HCT116 (cell line): ENCODE measurements around the gene CTNNA1. TPM values are rescaled to one million over a fixed set of nuclear protein-coding genes. Genes with fewer than 3 reads are reported as not detected.
A peak's percentile ranks its signal among the peaks of the same experiment; 100 is the strongest.

ENCODE experiments used
- ATAC-seq: fragments of 200-7000 bp; cut with Tn5 transposase; 2 replicates; pipeline ENCODE4 v1.9.1; 2020; ENCODE audit warnings: mild to moderate bottlenecking, moderate library complexity
- BruUV-seq: library from RNA; stranded (reverse); fragments of 400-500 nt; replicated peaks from 2 replicates; lab custom pipeline; 2021; lab: Mats Ljungman, UMichigan
- CTCF ChIA-PET: fragments of 300-600 bp; sonication (Branson Sonifier 250); formaldehyde crosslinking; loops from one replicate; lab custom pipeline; 2021; ENCODE audit warnings: antibody characterized with exemption; lab: Charles Lee
- POLR2A ChIA-PET: fragments of 300-600, 350-600 bp; sonication (Branson Sonifier 250); formaldehyde crosslinking; loops from one replicate; lab custom pipeline; 2021; ENCODE audit warnings: antibody characterized with exemption; lab: Charles Lee
- RAD21 ChIA-PET, 2 experiments: fragments of 300-600 bp; sonication (Branson Sonifier 250); formaldehyde crosslinking; loops; one replicate each; lab custom pipeline; 2023; ENCODE audit warnings: low total read pairs in 2 of 2; ENCODE audit not compliant: uncharacterized antibody in 2 of 2, unreplicated experiment in 2 of 2, low non-redundant PET in 1 of 2; lab: Charles Lee
- DNase-seq: peaks from one replicate; pipeline ENCODE4 v3.0.0-alpha.2; 2010; ENCODE audit warnings: low read depth, low spot score
- H2AFZ ChIP-seq: fragments of 200-600 bp; shearing (Covaris generic), sonication (generic); 2 replicates; pipeline ENCODE4 v1.6.1; 2017; ENCODE audit warnings: low read depth, mixed run types, mixed read lengths, antibody characterized with exemption, low read length; ENCODE audit not compliant: poor library complexity, severe bottlenecking
- H3K27ac ChIP-seq: 2 replicates; pipeline ENCODE4 v1.5.1; 2012; ENCODE audit warnings: low read depth, low read length
- H3K27me3 ChIP-seq: fragments of 200-600 bp; sonication (generic); 2 replicates; pipeline ENCODE4 v1.6.1; 2016; ENCODE audit warnings: mixed run types, low read length, mixed read lengths; ENCODE audit not compliant: insufficient read depth
- H3K36me3 ChIP-seq, 2 experiments: fragments of 200-500 bp in 1 of 2; fragments of 200-600 bp in 1 of 2; sonication (Bioruptor generic) in 1 of 2; sonication (generic) in 1 of 2; 2 replicates each; pipeline versions ENCODE4 v1.5.1 to v1.6.1; 2014 to 2016; ENCODE audit warnings: low read length in 2 of 2, inconsistent platforms in 1 of 2, mixed read lengths in 1 of 2, mixed run types in 1 of 2; ENCODE audit not compliant: insufficient read depth in 2 of 2, control insufficient read depth in 1 of 2
- H3K4me1 ChIP-seq, 2 experiments: fragments of 200-600 bp in 1 of 2; sonication (generic) in 1 of 2; 2 replicates each; pipeline versions ENCODE4 v1.5.1 to v1.6.1; 2012 to 2017; ENCODE audit warnings: low read length in 2 of 2, inconsistent platforms in 1 of 2, mild to moderate bottlenecking in 1 of 2, mixed read lengths in 1 of 2, mixed run types in 1 of 2, moderate library complexity in 1 of 2; ENCODE audit not compliant: insufficient read depth in 2 of 2, control insufficient read depth in 1 of 2
- H3K4me2 ChIP-seq: fragments of 200-600 bp; sonication (generic); 2 replicates; pipeline ENCODE4 v1.6.1; 2017; ENCODE audit warnings: mixed run types, low read length, mixed read lengths
- H3K4me3 ChIP-seq, 2 experiments: fragments of 200-600 bp in 1 of 2; sonication (generic) in 1 of 2; replicated peaks in 1 of 2; 2 replicates each; pipeline ENCODE4 v1.5.1; 2011 to 2016; ENCODE audit warnings: low read length in 2 of 2, control low read depth in 1 of 2, low read depth in 1 of 2, mild to moderate bottlenecking in 1 of 2, mixed read lengths in 1 of 2, mixed run types in 1 of 2
- H3K79me2 ChIP-seq: fragments of 200-600 bp; sonication (generic); 2 replicates; pipeline ENCODE4 v1.6.1; 2017; ENCODE audit warnings: mild to moderate bottlenecking, mixed run types, low read length, moderate library complexity, mixed read lengths; ENCODE audit not compliant: insufficient read depth
- H3K9ac ChIP-seq: fragments of 200-600 bp; sonication (generic); 2 replicates; pipeline ENCODE4 v1.6.1; 2016; ENCODE audit warnings: low read length, mixed read lengths
- H3K9me2 ChIP-seq: fragments of 200-600 bp; sonication (generic), shearing (Covaris generic); 2 replicates; pipeline ENCODE4 v1.6.1; 2017; ENCODE audit warnings: mixed run types, mild to moderate bottlenecking, moderate library complexity; ENCODE audit not compliant: insufficient read depth
- H3K9me3 ChIP-seq, 2 experiments: fragments of 200-500 bp in 1 of 2; fragments of 200-600 bp in 1 of 2; sonication (Bioruptor generic) in 1 of 2; sonication (generic) in 1 of 2; 2 replicates each; pipeline ENCODE4 v1.6.1; 2014 to 2017; ENCODE audit warnings: low read length in 2 of 2, mixed read lengths in 2 of 2, inconsistent platforms in 1 of 2, low read depth in 1 of 2, mild to moderate bottlenecking in 1 of 2, mixed run types in 1 of 2, moderate library complexity in 1 of 2; ENCODE audit not compliant: control insufficient read depth in 1 of 2, insufficient read depth in 1 of 2
- H4K20me1 ChIP-seq: fragments of 200-600 bp; sonication (generic), shearing (Covaris generic); 2 replicates; pipeline ENCODE4 v1.6.1; 2017; ENCODE audit warnings: mixed run types, mild to moderate bottlenecking, moderate library complexity; ENCODE audit not compliant: insufficient read depth
- CBX3 ChIP-seq: IDR thresholded peaks from 2 replicates; pipeline ENCODE4 v1.6.1; 2012; ENCODE audit warnings: low read depth
- CEBPB ChIP-seq: IDR thresholded peaks from 2 replicates; pipeline ENCODE4 v1.6.1; 2012; ENCODE audit warnings: low read depth
- EGR1 ChIP-seq: IDR thresholded peaks from 2 replicates; pipeline ENCODE4 v1.6.1; 2012; ENCODE audit warnings: low read depth
- FOSL1 ChIP-seq: IDR thresholded peaks from 2 replicates; pipeline ENCODE4 v1.6.1; 2012; ENCODE audit warnings: low read depth
- JUND ChIP-seq: IDR thresholded peaks from 2 replicates; pipeline ENCODE4 v1.6.1; 2012
- POLR2A ChIP-seq: IDR thresholded peaks from 2 replicates; pipeline ENCODE4 v1.7.0; 2011; ENCODE audit warnings: borderline replicate concordance; ENCODE audit not compliant: insufficient read depth, insufficient read length; ENCODE audit errors: extremely low read depth
- POLR2AphosphoS5 ChIP-seq: IDR thresholded peaks from 2 replicates; pipeline ENCODE4 v1.6.1; 2011; ENCODE audit warnings: mild to moderate bottlenecking, low read depth, low read length, moderate library complexity
- RAD21 ChIP-seq: IDR thresholded peaks from 2 replicates; pipeline ENCODE4 v1.6.1; 2012; ENCODE audit warnings: low read depth, mild to moderate bottlenecking
- SRF ChIP-seq: IDR thresholded peaks from 2 replicates; pipeline ENCODE4 v1.6.1; 2012; ENCODE audit warnings: low read depth
- intact Hi-C: fragments of 100-400 bp; cut with micrococcal nuclease; formaldehyde crosslinking; loops from 2 replicates; pipeline ENCODE4 v1.10.0; 2022
- total RNA-seq: library from RNA; stranded (reverse); gene quantifications from one replicate; pipeline ENCODE4 v1.2.1, GENCODE V29; 2021; ENCODE audit not compliant: unreplicated experiment
- TF ChIP-seq, protein P1 (sequence below): IDR thresholded peaks from 2 replicates; pipeline ENCODE4 v1.6.1; 2012; ENCODE audit warnings: low read depth
- TF ChIP-seq, protein P2 (sequence below): IDR thresholded peaks from 2 replicates; pipeline ENCODE4 v1.6.1; 2011; ENCODE audit warnings: mild to moderate bottlenecking, low read length, moderate library complexity; ENCODE audit not compliant: insufficient replicate concordance; ENCODE audit errors: extremely low read depth
- TF ChIP-seq, protein P3 (sequence below): IDR thresholded peaks from 2 replicates; pipeline ENCODE4 v1.6.1; 2012

Gene CTNNA1
- total RNA-seq, 1 experiment from 2014 or later, result 313 TPM

DNA sequence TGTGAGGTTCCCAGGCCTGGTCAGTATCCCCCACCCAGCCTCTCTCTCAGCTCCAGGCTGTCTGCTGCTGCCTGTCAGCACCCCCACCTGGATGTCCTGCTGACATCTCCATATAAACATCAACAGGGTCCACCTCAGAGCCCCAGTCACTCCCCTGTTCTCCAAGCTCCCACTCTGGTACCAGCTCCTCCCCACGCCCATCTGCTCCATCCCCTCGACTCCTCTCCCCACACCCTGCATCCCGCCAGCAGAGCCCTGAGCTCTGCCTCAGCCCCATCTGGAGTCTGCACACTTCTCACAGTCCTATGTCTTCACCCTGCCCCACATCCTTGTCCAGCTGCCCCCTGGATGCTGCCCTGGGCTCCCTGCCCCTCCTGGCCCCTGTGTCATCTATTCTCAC lies 189.6 kb downstream of the CTNNA1 start:
- RAD21 ChIA-PET, result no interaction called here
- Histone ChIP-seq H3K79me2 (no peaks in the 10 kb centered on the region), H3K27me3 (no peaks in the 10 kb centered on the region), H2AFZ (no peak overlapping the region), H3K4me1 (no peaks in the 10 kb centered on the region), H3K27ac (no peak overlapping the region), H3K9me2 (no peaks in the 10 kb centered on the region), H3K9ac (no peak overlapping the region), H3K4me2 (no peak overlapping the region), H3K36me3 (no peaks in the 10 kb centered on the region), H4K20me1 (no peaks in the 10 kb centered on the region), H3K4me3 (no peak overlapping the region), H3K9me3 (no peaks in the 10 kb centered on the region)
- TF ChIP-seq EGR1 (no peak), RAD21 (peak; percentile 22; the same call in 1 of the 2 replicates)
- intact Hi-C loops, result no loop called here
- DNase-seq (no peak), ATAC-seq (no peak)
- CTCF ChIA-PET, result no interaction called here
- BruUV-seq, result no TSS peak
- POLR2A ChIA-PET, result no interaction called here

DNA sequence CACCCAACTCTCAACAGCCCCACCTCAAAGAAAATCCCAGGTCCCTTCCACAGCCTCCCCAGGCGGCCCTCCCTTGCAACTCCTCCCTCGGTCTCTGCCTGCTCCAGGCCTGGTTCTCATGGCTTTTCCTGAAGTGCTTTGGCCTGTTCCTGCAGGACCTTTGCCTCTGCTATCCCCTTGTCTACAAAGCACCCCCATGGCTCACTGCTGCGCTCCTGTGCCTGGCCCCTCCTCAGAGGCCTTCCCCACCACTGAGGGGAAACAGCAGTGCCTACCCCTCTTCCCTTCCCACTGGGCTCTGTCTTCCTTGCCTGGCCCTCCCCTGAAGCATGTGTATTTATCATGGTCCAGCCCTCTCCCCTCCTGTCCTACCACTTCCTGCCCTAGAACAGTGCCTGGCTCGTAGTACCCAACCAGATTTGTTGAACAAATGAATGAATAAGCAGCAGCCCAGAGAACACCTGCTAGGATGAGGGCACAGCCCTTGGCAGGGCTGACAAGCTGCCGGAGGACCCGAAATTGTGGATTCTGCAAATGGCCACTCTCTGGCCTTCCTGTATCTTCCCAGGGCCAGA lies 190.5 kb downstream of the CTNNA1 start:
- Histone ChIP-seq H3K4me1 (no peaks in the 10 kb centered on the region), H3K9me2 (no peaks in the 10 kb centered on the region), H3K27ac (no peak overlapping the region), H4K20me1 (no peaks in the 10 kb centered on the region), H2AFZ (no peak overlapping the region), H3K4me2 (no peak overlapping the region), H3K4me3 (no peak overlapping the region), H3K36me3 (no peaks in the 10 kb centered on the region), H3K27me3 (no peaks in the 10 kb centered on the region), H3K79me2 (no peaks in the 10 kb centered on the region), H3K9ac (no peak overlapping the region), H3K9me3 (no peaks in the 10 kb centered on the region)
- ChIA-PET CTCF (no interaction called here), POLR2A (no interaction called here), RAD21 (no interaction called here)
- DNase-seq (no peak), ATAC-seq (no peak)
- BruUV-seq, result no TSS peak
- TF ChIP-seq, protein P1, sequence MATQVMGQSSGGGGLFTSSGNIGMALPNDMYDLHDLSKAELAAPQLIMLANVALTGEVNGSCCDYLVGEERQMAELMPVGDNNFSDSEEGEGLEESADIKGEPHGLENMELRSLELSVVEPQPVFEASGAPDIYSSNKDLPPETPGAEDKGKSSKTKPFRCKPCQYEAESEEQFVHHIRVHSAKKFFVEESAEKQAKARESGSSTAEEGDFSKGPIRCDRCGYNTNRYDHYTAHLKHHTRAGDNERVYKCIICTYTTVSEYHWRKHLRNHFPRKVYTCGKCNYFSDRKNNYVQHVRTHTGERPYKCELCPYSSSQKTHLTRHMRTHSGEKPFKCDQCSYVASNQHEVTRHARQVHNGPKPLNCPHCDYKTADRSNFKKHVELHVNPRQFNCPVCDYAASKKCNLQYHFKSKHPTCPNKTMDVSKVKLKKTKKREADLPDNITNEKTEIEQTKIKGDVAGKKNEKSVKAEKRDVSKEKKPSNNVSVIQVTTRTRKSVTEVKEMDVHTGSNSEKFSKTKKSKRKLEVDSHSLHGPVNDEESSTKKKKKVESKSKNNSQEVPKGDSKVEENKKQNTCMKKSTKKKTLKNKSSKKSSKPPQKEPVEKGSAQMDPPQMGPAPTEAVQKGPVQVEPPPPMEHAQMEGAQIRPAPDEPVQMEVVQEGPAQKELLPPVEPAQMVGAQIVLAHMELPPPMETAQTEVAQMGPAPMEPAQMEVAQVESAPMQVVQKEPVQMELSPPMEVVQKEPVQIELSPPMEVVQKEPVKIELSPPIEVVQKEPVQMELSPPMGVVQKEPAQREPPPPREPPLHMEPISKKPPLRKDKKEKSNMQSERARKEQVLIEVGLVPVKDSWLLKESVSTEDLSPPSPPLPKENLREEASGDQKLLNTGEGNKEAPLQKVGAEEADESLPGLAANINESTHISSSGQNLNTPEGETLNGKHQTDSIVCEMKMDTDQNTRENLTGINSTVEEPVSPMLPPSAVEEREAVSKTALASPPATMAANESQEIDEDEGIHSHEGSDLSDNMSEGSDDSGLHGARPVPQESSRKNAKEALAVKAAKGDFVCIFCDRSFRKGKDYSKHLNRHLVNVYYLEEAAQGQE, result no peak
- TF ChIP-seq CEBPB (no peak), POLR2AphosphoS5 (no peak), CBX3 (no peak), SRF (no peak), FOSL1 (no peak), POLR2A (no peak), RAD21 (no peak), JUND (no peak)
- TF ChIP-seq, protein P2, sequence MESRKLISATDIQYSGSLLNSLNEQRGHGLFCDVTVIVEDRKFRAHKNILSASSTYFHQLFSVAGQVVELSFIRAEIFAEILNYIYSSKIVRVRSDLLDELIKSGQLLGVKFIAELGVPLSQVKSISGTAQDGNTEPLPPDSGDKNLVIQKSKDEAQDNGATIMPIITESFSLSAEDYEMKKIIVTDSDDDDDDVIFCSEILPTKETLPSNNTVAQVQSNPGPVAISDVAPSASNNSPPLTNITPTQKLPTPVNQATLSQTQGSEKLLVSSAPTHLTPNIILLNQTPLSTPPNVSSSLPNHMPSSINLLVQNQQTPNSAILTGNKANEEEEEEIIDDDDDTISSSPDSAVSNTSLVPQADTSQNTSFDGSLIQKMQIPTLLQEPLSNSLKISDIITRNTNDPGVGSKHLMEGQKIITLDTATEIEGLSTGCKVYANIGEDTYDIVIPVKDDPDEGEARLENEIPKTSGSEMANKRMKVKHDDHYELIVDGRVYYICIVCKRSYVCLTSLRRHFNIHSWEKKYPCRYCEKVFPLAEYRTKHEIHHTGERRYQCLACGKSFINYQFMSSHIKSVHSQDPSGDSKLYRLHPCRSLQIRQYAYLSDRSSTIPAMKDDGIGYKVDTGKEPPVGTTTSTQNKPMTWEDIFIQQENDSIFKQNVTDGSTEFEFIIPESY, result no peak
- TF ChIP-seq, protein P3, sequence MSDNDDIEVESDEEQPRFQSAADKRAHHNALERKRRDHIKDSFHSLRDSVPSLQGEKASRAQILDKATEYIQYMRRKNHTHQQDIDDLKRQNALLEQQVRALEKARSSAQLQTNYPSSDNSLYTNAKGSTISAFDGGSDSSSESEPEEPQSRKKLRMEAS, result no peak
- intact Hi-C loops, result no loop called here
